Measurements from ENCODE around the gene SLC13A1.

DNA sequence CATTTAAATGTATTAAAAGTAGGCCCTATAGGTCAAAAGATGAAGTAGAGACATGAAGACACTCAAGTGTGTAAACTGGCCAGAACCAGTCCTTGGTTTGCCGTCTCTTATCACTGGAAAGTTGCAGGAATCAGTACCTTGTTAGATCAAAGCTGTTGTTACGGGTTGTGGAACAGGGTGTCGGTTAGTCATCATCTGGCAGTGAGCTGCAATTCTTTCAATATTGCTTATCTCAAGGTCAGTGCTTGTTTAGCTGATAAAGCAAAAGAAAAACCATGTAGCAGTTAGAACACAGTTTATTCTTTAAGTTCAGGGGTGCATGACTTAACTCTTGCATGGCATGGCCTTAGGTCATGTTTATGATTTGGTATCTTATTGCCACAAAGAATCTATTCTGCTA is 10.0 kb upstream of the SLC13A1 start:
- TF ChIP-seq POLR2A (IDR thresholded peaks at IDR 0.05; ENCODE audit: low read depth) = no peak
- TF ChIP-seq CTCF (IDR thresholded peaks at IDR 0.05) = no peak
- no peak for TF ChIP-seq POLR2AphosphoS5 (IDR thresholded peaks at IDR 0.05)

Measured in esophagus muscularis mucosa (tissue), 3 donors.